Inflammatory macrophage treated with lipopolysaccharide for 1 hour (primary cell): Measurements from ENCODE around the gene PLCB1.
"Not testable (repeated sequence)": the region's sequence is repeated elsewhere in the genome, so short reads cannot be mapped to it uniquely, and the experiment has no call there.

Source experiments
- DNase-seq, 2 donors: peaks; one replicate each; pipeline ENCODE4 v3.0.0-alpha.2; 2020 to 2022

Gene PLCB1

GRCh38 chr20:8801686-8802085 lies 669.6 kb downstream of the PLCB1 start:
- DNase-seq = no peak

GRCh38 chr20:8803065-8803464 lies 671.0 kb downstream of the PLCB1 start:
- no peak for DNase-seq

DNA sequence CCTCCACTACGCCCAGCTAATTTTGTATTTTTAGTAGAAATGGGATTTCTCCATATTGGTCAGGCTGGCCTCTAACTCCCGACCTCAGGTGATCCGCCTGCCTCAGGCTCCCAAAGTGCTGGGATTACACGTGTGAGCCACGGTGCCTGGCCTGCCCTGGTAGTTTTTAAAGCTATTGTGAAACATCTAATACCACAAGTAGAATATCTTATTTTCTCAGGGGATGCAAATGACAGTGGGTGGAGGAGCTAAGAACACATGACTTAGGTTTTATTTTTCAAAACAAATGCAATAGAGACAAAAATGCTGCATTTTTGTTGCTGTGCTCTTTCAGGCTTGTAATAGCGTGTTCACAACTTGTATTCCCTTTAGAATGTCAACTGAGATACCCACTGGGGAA lies 671.9 kb downstream of the PLCB1 start:
- no peak for DNase-seq

GRCh38 chr20:8805737-8806442 lies 673.8 kb downstream of the PLCB1 start:
- no peak for DNase-seq

- no peak for DNase-seq
Measured at GRCh38 chr20:8807480-8808201, 675.6 kb downstream of the PLCB1 start.

- DNase-seq = no peak
Measured at GRCh38 chr20:8808202-8808535, 676.1 kb downstream of the PLCB1 start.

GRCh38 chr20:8809107-8809953 lies 677.3 kb downstream of the PLCB1 start:
- DNase-seq = no peak

DNA sequence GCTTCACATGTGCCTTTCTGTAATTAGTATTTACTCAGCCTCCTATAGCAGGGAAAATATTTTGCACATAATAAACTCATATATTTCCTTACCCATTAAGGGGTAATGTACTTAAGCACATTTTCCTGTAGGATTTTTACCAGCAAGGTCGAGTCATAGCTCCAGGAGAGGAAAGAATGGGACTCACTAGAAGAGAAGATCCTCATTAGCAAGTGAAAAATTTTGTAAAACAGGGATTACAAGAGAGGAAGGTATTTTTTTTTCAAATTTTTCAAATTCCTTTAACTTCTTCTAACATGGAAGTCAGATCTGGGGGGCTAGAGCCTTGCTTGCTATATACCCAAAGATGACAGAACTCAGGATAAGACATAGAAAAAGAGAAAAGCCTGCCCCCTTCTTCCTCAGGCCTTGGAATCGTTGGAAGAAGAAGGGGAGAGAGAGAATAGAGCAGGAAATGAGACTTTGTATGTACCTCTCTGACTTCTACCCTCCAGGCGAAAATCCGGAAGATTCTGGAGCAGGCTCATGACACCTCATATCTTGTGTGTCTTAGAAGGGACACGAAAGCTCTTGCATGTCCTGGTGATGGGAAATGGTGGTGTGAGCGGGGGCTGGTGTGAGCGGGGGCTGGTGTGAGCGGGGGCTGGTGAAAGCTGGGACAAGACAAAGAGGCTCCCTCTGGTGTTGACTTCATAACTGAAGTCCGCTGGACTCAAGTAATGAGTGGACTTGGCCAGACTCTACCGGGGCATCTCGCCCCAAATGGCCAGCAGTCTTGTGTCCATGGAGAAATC lies 679.9 kb downstream of the PLCB1 start:
- no peak for DNase-seq

DNA sequence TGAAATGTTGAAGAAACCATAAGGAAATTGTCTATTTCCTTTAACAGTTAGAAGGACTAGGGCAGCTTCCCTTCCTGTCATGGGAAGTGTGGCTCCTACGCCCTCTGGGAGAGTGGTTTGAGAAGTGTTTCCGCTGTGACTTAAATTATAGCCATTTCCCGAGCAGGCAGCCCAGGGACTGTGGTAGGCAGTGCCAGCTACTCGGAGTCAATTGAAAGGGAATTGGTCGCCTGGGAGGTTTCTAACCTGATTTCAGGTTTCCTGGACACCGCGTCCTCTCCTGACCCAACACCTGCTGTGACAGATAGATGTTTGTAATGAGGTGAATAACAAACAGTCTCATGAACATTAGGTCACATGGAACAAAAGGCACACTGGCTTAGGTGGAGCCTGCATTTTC lies 680.8 kb downstream of the PLCB1 start:
- DNase-seq = peak; percentile 15 to 37

- DNase-seq = no peak
Measured at GRCh38 chr20:8815208-8815607, 683.1 kb downstream of the PLCB1 start.

DNA sequence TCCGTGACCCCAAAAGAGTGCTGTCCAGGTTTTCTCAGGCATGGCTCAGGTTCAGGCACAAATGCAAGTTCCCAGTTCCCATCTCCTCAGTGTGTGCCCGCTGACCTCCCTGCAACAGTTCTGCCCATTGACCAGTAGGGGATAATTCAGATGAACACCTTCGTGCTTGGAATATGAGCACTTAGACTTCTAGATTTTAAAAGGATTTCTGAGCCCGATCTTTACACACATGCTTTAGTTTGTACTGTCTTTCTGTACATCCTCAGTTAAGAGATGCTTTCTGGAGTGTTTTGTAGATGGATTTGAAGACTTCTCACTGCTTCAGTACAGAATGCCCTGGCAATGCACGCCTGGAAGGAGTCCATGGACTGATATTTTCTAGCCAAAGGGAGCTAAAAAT lies 697.2 kb downstream of the PLCB1 start:
- DNase-seq = no peak

DNA sequence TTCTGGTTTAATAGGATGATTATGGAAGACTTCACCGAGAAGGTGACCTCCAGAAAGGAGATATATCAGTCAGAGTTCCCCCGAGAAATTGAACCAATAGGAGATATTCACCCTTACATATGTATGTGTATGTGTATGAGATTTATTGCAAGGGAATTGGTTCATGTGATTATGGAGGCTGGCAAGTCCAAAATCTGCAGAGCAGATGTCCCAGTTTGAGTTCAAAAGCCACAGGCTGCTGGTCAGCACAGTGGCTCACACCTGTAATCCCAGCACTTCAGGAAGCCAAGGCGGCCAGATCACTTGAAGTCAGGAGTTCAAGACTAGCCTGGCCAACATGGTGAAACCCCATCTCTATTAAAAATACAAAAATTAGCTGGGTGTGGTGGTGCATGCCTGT lies 702.2 kb downstream of the PLCB1 start:
- DNase-seq = not testable (repeated sequence)

- DNase-seq = no peak
Measured at GRCh38 chr20:8834851-8835250, 702.8 kb downstream of the PLCB1 start.

DNA sequence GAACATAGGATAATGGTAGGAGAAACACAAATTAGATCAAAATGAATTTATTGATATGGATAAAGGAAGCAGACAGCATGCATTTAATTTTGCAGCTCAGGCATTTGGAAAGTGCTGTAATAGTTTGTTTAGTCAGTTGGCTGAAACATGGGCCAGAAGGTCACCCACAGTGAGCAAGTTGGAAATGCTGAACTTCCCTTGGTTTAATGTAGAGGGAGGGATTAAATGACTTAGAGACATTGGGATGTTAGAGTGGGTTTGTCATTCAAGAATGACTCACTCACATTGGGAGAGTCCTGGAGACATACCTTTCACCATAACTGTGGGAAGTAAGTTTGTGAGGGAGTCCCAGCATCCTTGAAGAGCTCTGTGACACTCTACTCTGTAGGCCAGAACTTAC lies 705.3 kb downstream of the PLCB1 start:
- peak in 1 of 2 donors; percentile 16 for DNase-seq

DNA sequence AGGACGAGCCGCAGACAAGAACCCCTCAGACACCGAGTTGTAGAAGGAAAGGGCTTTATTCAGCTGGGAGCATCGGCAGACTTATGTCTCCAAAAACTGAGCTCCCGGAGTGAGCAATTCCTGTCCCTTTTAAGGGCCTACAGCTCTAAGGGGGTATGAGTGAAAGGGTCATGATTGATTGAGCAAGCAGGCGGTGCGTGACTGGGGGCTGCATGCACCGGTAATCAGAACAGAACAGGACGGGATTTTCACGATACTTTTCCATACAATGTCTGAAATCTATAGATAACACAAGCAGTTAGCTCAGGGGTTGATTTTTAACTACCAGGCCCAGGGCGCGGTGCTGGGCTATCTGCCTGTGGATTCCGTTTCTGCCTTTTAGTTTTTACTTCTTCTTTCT lies 710.5 kb downstream of the PLCB1 start:
- no peak for DNase-seq

GRCh38 chr20:8844179-8844578 lies 712.1 kb downstream of the PLCB1 start:
- DNase-seq = no peak

GRCh38 chr20:8849990-8850389 lies 717.9 kb downstream of the PLCB1 start:
- DNase-seq = no peak

DNA sequence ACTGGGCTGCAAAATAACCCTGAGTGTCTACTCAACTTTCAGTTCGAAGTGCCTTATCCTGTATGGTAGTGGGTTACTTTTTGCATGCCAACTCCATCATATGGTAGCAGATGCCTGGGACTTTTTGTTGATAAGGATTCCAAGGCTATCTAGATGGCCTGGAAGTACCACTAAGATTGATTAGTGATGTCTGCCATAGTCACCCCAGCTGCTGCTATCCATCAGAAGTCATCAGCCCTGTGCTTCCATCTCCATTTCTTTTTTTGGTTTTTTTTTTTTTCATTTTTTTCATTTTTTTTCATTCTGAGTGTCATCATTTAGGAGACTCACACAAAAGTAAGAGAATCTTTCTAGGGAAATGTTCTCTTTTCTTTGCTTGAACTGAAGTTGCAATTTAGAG lies 719.4 kb downstream of the PLCB1 start:
- no peak for DNase-seq

GRCh38 chr20:8851919-8852318 lies 719.9 kb downstream of the PLCB1 start:
- DNase-seq = not testable (repeated sequence)

DNA sequence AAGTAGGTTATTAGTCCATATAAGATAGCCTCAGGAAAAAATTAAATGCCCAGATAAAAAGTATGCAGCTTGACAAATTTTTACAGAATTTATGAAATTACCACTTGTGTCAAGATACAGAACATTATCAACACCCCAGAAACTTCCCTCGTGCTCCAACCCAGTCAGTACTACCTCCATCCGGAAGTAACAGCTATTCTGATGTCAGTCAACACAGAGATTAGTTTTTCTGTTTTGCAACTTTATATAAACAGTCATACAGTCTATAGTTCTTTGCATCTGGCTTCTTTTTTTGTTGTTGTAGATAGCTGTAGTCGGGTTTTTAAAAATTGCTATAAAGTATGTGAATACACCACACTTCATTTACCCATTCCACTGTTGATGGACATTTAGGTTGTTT lies 721.1 kb downstream of the PLCB1 start:
- DNase-seq = not testable (repeated sequence)

GRCh38 chr20:8853805-8854338 lies 721.8 kb downstream of the PLCB1 start:
- DNase-seq = peak; percentile 53 to 86

- no peak for DNase-seq
Measured at GRCh38 chr20:8854571-8854970, 722.5 kb downstream of the PLCB1 start.

GRCh38 chr20:8855315-8855714 lies 723.2 kb downstream of the PLCB1 start:
- no peak for DNase-seq
